Panc1 (cell line): ENCODE results near the gene HYAL3.

Source experiments
- CTCF ChIP-seq: fragments of 450-650 bp; IDR thresholded peaks from 2 replicates; pipeline ENCODE4 v1.5.1; 2017; ENCODE audit warnings: mild to moderate bottlenecking
- REST ChIP-seq, 2 experiments: IDR thresholded peaks; 2 replicates each; pipeline ENCODE4 v1.6.1; 2011 to 2012; ENCODE audit warnings: low read depth in 2 of 2, control low read depth in 1 of 2, low read length in 1 of 2, mild to moderate bottlenecking in 1 of 2, moderate library complexity in 1 of 2; ENCODE audit not compliant: insufficient read depth in 1 of 2
- TCF7L2 ChIP-seq: IDR thresholded peaks from 2 replicates; pipeline ENCODE4 v1.6.1; 2011; ENCODE audit warnings: mild to moderate bottlenecking, low read depth, low read length, inconsistent platforms

GRCh38 chr3:50269460-50269859, 29.7 kb downstream of the HYAL3 start:
- TF ChIP-seq CTCF (no peak), REST (IDR thresholded peaks at IDR 0.05; ENCODE audit: insufficient read depth in 1 of 2, low read depth in 2 of 2, low read length in 1 of 2) (no peak), TCF7L2 (no peak)
